ENCODE results near the gene GLIS1. TPM values are rescaled to one million over a fixed set of nuclear protein-coding genes. Genes with fewer than 3 reads are reported as not detected.

Gene GLIS1
- total and polyA plus RNA-seq, 2 of the 8 experiments (the other 6 are each of a cell fraction or from before 2014, with no cell fraction given), result 0.15 to 0.22 TPM

DNA sequence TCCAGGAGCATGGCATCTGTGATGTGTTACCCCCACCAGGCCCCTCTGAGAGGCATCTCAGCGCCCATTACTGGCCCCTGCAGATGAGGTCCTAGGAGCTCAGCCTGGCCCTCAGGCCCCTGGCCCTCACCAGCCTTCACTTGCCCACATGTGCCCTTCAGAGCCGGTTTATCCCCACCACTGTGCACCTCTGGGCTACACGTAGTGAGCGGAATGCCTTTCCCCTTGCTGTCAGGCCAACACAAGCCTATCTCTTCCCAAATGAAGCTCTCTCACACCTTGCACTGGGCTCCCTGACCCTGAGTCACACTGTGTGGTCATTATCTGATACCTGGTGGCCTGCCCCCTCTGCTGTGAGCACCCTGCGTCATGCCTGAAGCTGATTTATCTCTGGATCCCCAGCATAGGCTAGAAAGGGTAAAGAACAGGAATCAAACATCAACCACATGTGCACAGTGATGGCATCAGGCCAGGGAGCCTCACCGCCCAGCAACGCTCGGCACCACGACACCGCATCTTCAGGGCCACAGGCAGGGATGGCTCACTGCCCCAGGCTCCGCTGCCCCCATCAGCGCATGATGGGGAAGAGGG is 49.1 kb downstream of the GLIS1 start:
- FAIRE-seq, result no peak
- Histone ChIP-seq H3K79me1 (ENCODE audit: low read depth, low read length) (no peaks in the 10 kb centered on the region), H3K56ac (replicated peaks; ENCODE audit: insufficient read length, low read depth, low read length) (no peak overlapping the region), H3K27ac (ENCODE audit: low read depth, low read length) (no peak overlapping the region), H3K9me3 (ENCODE audit: insufficient read depth in 2 of 2, low read depth in 1 of 2, low read length in 1 of 2) (no peaks in the 10 kb centered on the region), H3K4ac (replicated peaks; ENCODE audit: insufficient read length, low read depth, low read length) (no peak overlapping the region), H4K5ac (ENCODE audit: insufficient read length, low read depth, low read length) (no peak overlapping the region), H3K27me3 (replicated peaks in 1 of 4; ENCODE audit: control insufficient read depth in 3 of 4, extremely low read depth in 1 of 4, insufficient read depth in 3 of 4, low read length in 3 of 4) (peaks cover 0 to 5% (median 0%) of the 10 kb centered on the region in 4 experiments; a peak in 3 of 7 replicates), H3K14ac (ENCODE audit: insufficient read length) (no peak overlapping the region), H3K79me2 (ENCODE audit: control insufficient read depth in 1 of 2, insufficient read depth in 2 of 2, low read length in 2 of 2) (no peaks in the 10 kb centered on the region), H3K4me2 (ENCODE audit: insufficient read depth in 1 of 2, low read depth in 2 of 2, low read length in 2 of 2) (no peak overlapping the region), H4K91ac (replicated peaks; ENCODE audit: insufficient read length, low read length) (peak overlapping the region; percentile 8), H4K20me1 (replicated peaks in 1 of 2; ENCODE audit: control insufficient read depth in 1 of 2, insufficient read depth in 2 of 2, low read length in 2 of 2) (no peaks in the 10 kb centered on the region), H3K4me1 (replicated peaks in 1 of 4; ENCODE audit: control insufficient read depth in 3 of 4, insufficient read depth in 4 of 4, low read length in 3 of 4) (peaks cover 0 to 23% (median 14%) of the 10 kb centered on the region in 4 experiments; a peak in 5 of 7 replicates), H2BK12ac (ENCODE audit: low read depth, low read length) (peak overlapping the region; percentile 35; the same call in 1 of the 2 replicates), H4K8ac (ENCODE audit: extremely low read depth, insufficient read depth, low read length) (peak overlapping the region; percentile 22; the same call in 1 of the 2 replicates), H2AK5ac (ENCODE audit: low read depth, low read length) (no peak overlapping the region), H2BK5ac (ENCODE audit: low read depth, low read length) (no peak overlapping the region), H3K4me3 (ENCODE audit: extremely low read depth in 1 of 4, insufficient read depth in 2 of 4, low read depth in 3 of 4, low read length in 4 of 4) (no peak overlapping the region), H3K18ac (ENCODE audit: extremely low read depth, low read length) (no peak overlapping the region), H3K23ac (ENCODE audit: insufficient read length) (no peak overlapping the region), H3K36me3 (ENCODE audit: control insufficient read depth in 2 of 4, insufficient read depth in 4 of 4, low read length in 3 of 4) (no peaks in the 10 kb centered on the region), H2BK15ac (ENCODE audit: low read length) (0 out of 2 replicates have a peak overlapping the region, but pooled peaks have one; percentile 53), H2BK120ac (replicated peaks; ENCODE audit: low read depth, low read length) (no peak overlapping the region), H2BK20ac (ENCODE audit: low read length) (no peak overlapping the region), H3K23me2 (ENCODE audit: low read depth, low read length) (no peaks in the 10 kb centered on the region; the same call in 1 of the 2 replicates), H2AFZ (ENCODE audit: low read length) (no peak overlapping the region), H3K9ac (replicated peaks in 1 of 4; ENCODE audit: extremely low read depth in 1 of 4, low read depth in 3 of 4, low read length in 3 of 4) (no peak overlapping the region)
- ChIA-PET POLR2A (ENCODE audit: partially characterized antibody) (no interaction called here), CTCF (ENCODE audit: partially characterized antibody) (interaction anchor here (0.7 to 3.3 kb wide), 3 partner anchors 26 to 203 kb away, joined by 3 to 8 read pairs (median 5); no protein-coding TSS in a partner anchor)
- TF ChIP-seq ATF2 (IDR thresholded peaks at IDR 0.05; ENCODE audit: low read length), result no peak
- no peak for TF ChIP-seq POU5F1 (IDR thresholded peaks at IDR 0.05; ENCODE audit: low read depth, low read length)
- DNase-seq (ENCODE audit: low read depth in 1 of 2, low spot score in 2 of 2), result no peak
- WGBS, 2 experiments (ENCODE audit: extremely low coverage in 1 of 2, insufficient coverage in 1 of 2, insufficient read length in 1 of 2, insufficient replicate concordance in 2 of 2, low coverage in 1 of 2, low lambda C conversion rate in 2 of 2, missing lambda C conversion rate in 1 of 2), result 90% methylated on average over 12 of the region's 12 CpGs; no CpG with 5 or more reads in 1 of the 2 experiments

Data from H1 (cell line).